ENCODE data around the gene CNTRL.
"Not testable (repeated sequence)": the region's sequence is repeated elsewhere in the genome, so short reads cannot be mapped to it uniquely, and the experiment has no call there.

The CNTRL gene

GRCh38 chr9:121074370-121075250 is at the start of gene CNTRL:
CNTRL (plus strand) TSS chr9:121074955; CDS start chr9:121088327, 13,372 bp downstream.
- in situ Hi-C loops (cut with HindIII; ENCODE audit: low pct_unique_long_range_greater_than_20kb, low sequenced_read_pairs), result no loop called here
- TF ChIP-seq JUND (IDR thresholded peaks at IDR 0.05; ENCODE audit: low read depth), result no peak
- peak; percentile 85 to 94 for DNase-seq (ENCODE audit: low read depth in 1 of 2, low spot score in 1 of 2)

GRCh38 chr9:121026260-121026691 is 48.5 kb upstream of the CNTRL start:
- no peak for DNase-seq (ENCODE audit: low read depth in 1 of 2, low spot score in 1 of 2)

GRCh38 chr9:121026768-121027167 is 48.0 kb upstream of the CNTRL start:
- in situ Hi-C loops (cut with HindIII; ENCODE audit: low pct_unique_long_range_greater_than_20kb, low sequenced_read_pairs), result no loop called here
- DNase-seq (ENCODE audit: low read depth in 1 of 2, low spot score in 1 of 2), result no peak

More at GRCh38 chr9:121026260-121026691, 48.5 kb upstream of the CNTRL start:
- TF ChIP-seq JUND (IDR thresholded peaks at IDR 0.05; ENCODE audit: low read depth), result no peak
- in situ Hi-C loops (cut with HindIII; ENCODE audit: low pct_unique_long_range_greater_than_20kb, low sequenced_read_pairs), result no loop called here

GRCh38 chr9:121028285-121028684 is 46.5 kb upstream of the CNTRL start:
- DNase-seq (ENCODE audit: low read depth in 1 of 2, low spot score in 1 of 2); in situ Hi-C loops (cut with HindIII; ENCODE audit: low pct_unique_long_range_greater_than_20kb, low sequenced_read_pairs): not testable (repeated sequence)

More at GRCh38 chr9:121026768-121027167, 48.0 kb upstream of the CNTRL start:
- no peak for TF ChIP-seq JUND (IDR thresholded peaks at IDR 0.05; ENCODE audit: low read depth)

- DNase-seq (ENCODE audit: low read depth in 1 of 2, low spot score in 1 of 2), result no peak
- no peak for TF ChIP-seq JUND (IDR thresholded peaks at IDR 0.05; ENCODE audit: low read depth)
Measured at GRCh38 chr9:121029469-121029868, 45.3 kb upstream of the CNTRL start.

GRCh38 chr9:121034529-121034928 is 40.2 kb upstream of the CNTRL start:
- no peak for DNase-seq (ENCODE audit: low read depth in 1 of 2, low spot score in 1 of 2)
- in situ Hi-C loops (cut with HindIII; ENCODE audit: low pct_unique_long_range_greater_than_20kb, low sequenced_read_pairs), result no loop called here
- no peak for TF ChIP-seq JUND (IDR thresholded peaks at IDR 0.05; ENCODE audit: low read depth)

More at GRCh38 chr9:121029469-121029868, 45.3 kb upstream of the CNTRL start:
- in situ Hi-C loops (cut with HindIII; ENCODE audit: low pct_unique_long_range_greater_than_20kb, low sequenced_read_pairs), result no loop called here

- in situ Hi-C loops (cut with HindIII; ENCODE audit: low pct_unique_long_range_greater_than_20kb, low sequenced_read_pairs); DNase-seq (ENCODE audit: low read depth in 1 of 2, low spot score in 1 of 2): not testable (repeated sequence)
Measured at GRCh38 chr9:121035717-121036116, 39.0 kb upstream of the CNTRL start.

GRCh38 chr9:121038362-121038761 is 36.4 kb upstream of the CNTRL start:
- DNase-seq (ENCODE audit: low read depth in 1 of 2, low spot score in 1 of 2), result no peak
- no peak for TF ChIP-seq JUND (IDR thresholded peaks at IDR 0.05; ENCODE audit: low read depth)
- in situ Hi-C loops (cut with HindIII; ENCODE audit: low pct_unique_long_range_greater_than_20kb, low sequenced_read_pairs), result no loop called here

GRCh38 chr9:121038804-121039203 is 36.0 kb upstream of the CNTRL start:
- no peak for DNase-seq (ENCODE audit: low read depth in 1 of 2, low spot score in 1 of 2)
- in situ Hi-C loops (cut with HindIII; ENCODE audit: low pct_unique_long_range_greater_than_20kb, low sequenced_read_pairs), result no loop called here
- no peak for TF ChIP-seq JUND (IDR thresholded peaks at IDR 0.05; ENCODE audit: low read depth)

- no peak for DNase-seq (ENCODE audit: low read depth in 1 of 2, low spot score in 1 of 2)
- TF ChIP-seq JUND (IDR thresholded peaks at IDR 0.05; ENCODE audit: low read depth), result no peak
- in situ Hi-C loops (cut with HindIII; ENCODE audit: low pct_unique_long_range_greater_than_20kb, low sequenced_read_pairs), result no loop called here
Measured at GRCh38 chr9:121048175-121048574, 26.6 kb upstream of the CNTRL start.

GRCh38 chr9:121048618-121049017 is 26.1 kb upstream of the CNTRL start:
- peak in 1 of 2 experiments; percentile 60 for DNase-seq (ENCODE audit: low read depth in 1 of 2, low spot score in 1 of 2)
- no peak for TF ChIP-seq JUND (IDR thresholded peaks at IDR 0.05; ENCODE audit: low read depth)
- in situ Hi-C loops (cut with HindIII; ENCODE audit: low pct_unique_long_range_greater_than_20kb, low sequenced_read_pairs), result no loop called here

- TF ChIP-seq JUND (IDR thresholded peaks at IDR 0.05; ENCODE audit: low read depth), result no peak
- DNase-seq (ENCODE audit: low read depth in 1 of 2, low spot score in 1 of 2), result no peak
- in situ Hi-C loops (cut with HindIII; ENCODE audit: low pct_unique_long_range_greater_than_20kb, low sequenced_read_pairs), result no loop called here
Measured at GRCh38 chr9:121050128-121050988, 24.4 kb upstream of the CNTRL start, which contains the start of gene C5. C5 (minus strand) TSS chr9:121050275; CDS start chr9:121050246, 29 bp downstream.

GRCh38 chr9:121053544-121053943 is 21.2 kb upstream of the CNTRL start:
- in situ Hi-C loops (cut with HindIII; ENCODE audit: low pct_unique_long_range_greater_than_20kb, low sequenced_read_pairs), result no loop called here
- DNase-seq (ENCODE audit: low read depth in 1 of 2, low spot score in 1 of 2), result no peak

More at GRCh38 chr9:121053544-121053943, 21.2 kb upstream of the CNTRL start:
- TF ChIP-seq JUND (IDR thresholded peaks at IDR 0.05; ENCODE audit: low read depth), result no peak

Measured in T47D (cell line).